Chondrocyte (in vitro differentiated cells): Measurements from ENCODE around the gene GPC6. TPM values are rescaled to one million over a fixed set of nuclear protein-coding genes. Genes with fewer than 3 reads are reported as not detected.
A peak's percentile ranks its signal among the peaks of the same experiment; 100 is the strongest.

Experiments used
- DNase-seq: peaks from one replicate; pipeline ENCODE4 v3.0.0; 2021; ENCODE audit warnings: mixed read lengths, low spot score
- H3K27ac Mint-ChIP-seq: one replicate; pipeline ENCODE4 v1.8.0; 2021; ENCODE audit warnings: mild to moderate bottlenecking, moderate library complexity, mixed read lengths; ENCODE audit not compliant: unreplicated experiment
- H3K27me3 Mint-ChIP-seq: 2 replicates; pipeline ENCODE4 v1.8.0; 2021; ENCODE audit warnings: low read depth, mixed read lengths
- H3K36me3 Mint-ChIP-seq: 2 replicates; pipeline ENCODE4 v1.8.0; 2021; ENCODE audit warnings: low read depth, mixed read lengths
- H3K4me1 Mint-ChIP-seq: 2 replicates; pipeline ENCODE4 v1.8.0; 2021; ENCODE audit warnings: low read depth, mild to moderate bottlenecking, mixed read lengths
- H3K4me3 Mint-ChIP-seq: one replicate; pipeline ENCODE4 v1.8.0; 2021; ENCODE audit warnings: mild to moderate bottlenecking, moderate library complexity, mixed read lengths; ENCODE audit not compliant: unreplicated experiment
- H3K9me3 Mint-ChIP-seq: 2 replicates; pipeline ENCODE4 v1.8.0; 2021; ENCODE audit warnings: low read depth, mixed read lengths
- total RNA-seq: library from RNA; stranded (reverse); gene quantifications from 3 replicates; pipeline ENCODE4 v1.2.1, GENCODE V29; 2021
- TF ChIP-seq, protein P1 (sequence below): fragments of 200-600 bp; sonication (generic); IDR thresholded peaks from 2 replicates; pipeline ENCODE4 v1.5.0; 2021; ENCODE audit warnings: antibody characterized with exemption, mild to moderate bottlenecking, moderate library complexity

The GPC6 gene
- total RNA-seq, 1 donor from 2014 or later = 76.1 TPM

DNA sequence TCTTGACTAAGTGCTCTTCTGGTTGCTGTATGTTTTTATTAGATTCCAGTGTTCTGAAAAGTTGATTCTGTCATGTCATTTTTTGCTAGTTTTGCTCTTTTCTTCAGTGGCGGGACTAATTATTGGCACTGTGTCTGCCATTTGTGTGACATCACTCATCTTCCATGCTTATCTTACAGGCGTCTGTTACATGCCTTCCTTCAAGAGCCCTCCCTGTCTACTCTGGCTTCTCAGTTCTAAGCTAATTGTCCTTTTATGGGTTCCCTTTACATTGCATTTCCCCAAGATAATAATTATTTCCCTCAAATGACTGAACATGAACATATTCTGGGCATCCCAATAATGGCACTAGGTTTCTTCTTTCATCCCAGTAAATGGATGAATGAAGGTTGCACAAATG lies 793.8 kb downstream of the GPC6 start:
- no peaks in the 10 kb centered on the region for H3K27me3 Mint-ChIP-seq
- TF ChIP-seq, protein P1, sequence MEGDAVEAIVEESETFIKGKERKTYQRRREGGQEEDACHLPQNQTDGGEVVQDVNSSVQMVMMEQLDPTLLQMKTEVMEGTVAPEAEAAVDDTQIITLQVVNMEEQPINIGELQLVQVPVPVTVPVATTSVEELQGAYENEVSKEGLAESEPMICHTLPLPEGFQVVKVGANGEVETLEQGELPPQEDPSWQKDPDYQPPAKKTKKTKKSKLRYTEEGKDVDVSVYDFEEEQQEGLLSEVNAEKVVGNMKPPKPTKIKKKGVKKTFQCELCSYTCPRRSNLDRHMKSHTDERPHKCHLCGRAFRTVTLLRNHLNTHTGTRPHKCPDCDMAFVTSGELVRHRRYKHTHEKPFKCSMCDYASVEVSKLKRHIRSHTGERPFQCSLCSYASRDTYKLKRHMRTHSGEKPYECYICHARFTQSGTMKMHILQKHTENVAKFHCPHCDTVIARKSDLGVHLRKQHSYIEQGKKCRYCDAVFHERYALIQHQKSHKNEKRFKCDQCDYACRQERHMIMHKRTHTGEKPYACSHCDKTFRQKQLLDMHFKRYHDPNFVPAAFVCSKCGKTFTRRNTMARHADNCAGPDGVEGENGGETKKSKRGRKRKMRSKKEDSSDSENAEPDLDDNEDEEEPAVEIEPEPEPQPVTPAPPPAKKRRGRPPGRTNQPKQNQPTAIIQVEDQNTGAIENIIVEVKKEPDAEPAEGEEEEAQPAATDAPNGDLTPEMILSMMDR = no peak
- H3K36me3 Mint-ChIP-seq = no peaks in the 10 kb centered on the region
- DNase-seq = no peak
- peaks cover 5% of the 10 kb centered on the region for H3K9me3 Mint-ChIP-seq
- no peak overlapping the region for H3K4me3 Mint-ChIP-seq
- H3K4me1 Mint-ChIP-seq = peaks cover 17% of the 10 kb centered on the region
- H3K27ac Mint-ChIP-seq = peak overlapping the region; percentile 73

DNA sequence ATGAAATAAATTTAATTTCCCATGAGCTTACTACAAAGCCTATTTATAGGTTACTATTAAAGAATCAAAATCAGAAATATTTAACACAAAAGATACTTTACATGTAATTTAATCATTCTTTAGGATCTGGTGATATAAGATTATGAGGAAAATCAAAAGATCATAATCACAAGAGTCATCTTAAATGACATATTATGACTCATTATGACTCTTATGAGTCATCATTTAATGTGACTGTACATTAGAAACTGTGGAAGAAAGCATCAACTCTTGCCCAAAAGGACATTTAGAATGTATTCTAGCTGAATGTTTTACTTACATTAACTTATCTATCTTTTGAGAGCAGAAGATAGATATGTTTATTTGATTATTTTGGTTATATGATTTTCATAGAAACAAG lies 794.2 kb downstream of the GPC6 start:
- TF ChIP-seq, protein P1 = no peak
- no peak overlapping the region for H3K4me3 Mint-ChIP-seq
- peaks cover 2% of the 10 kb centered on the region for H3K9me3 Mint-ChIP-seq
- no peaks in the 10 kb centered on the region for H3K27me3 Mint-ChIP-seq
- H3K4me1 Mint-ChIP-seq = peaks cover 17% of the 10 kb centered on the region
- no peak for DNase-seq
- no peak overlapping the region for H3K27ac Mint-ChIP-seq
- H3K36me3 Mint-ChIP-seq = no peaks in the 10 kb centered on the region

DNA sequence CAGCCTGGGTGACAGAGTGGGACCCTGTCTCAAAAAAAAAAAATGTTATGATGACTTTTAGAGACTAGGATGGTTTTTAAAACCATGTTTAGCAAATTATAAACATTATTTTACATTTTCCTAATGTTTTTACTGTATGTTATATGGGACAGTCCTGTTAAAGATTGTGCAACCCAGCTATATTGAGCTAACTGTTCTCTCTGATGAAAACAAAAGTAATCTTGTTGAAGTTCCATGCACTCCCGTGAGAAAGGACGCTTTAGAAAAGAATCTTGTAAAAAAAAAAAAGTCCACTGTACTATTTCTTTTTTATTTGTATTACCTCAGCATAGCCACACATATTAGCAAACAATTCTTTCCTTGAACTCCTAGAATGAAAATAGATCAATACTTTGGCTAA lies 801.6 kb downstream of the GPC6 start:
- Mint-ChIP-seq H3K36me3 (peaks cover 3% of the 10 kb centered on the region), H3K27ac (peak overlapping the region; percentile 49), H3K4me1 (peaks cover 9% of the 10 kb centered on the region), H3K9me3 (no peaks in the 10 kb centered on the region), H3K27me3 (no peaks in the 10 kb centered on the region), H3K4me3 (no peak overlapping the region)
- no peak for DNase-seq
- TF ChIP-seq, protein P1 = no peak

DNA sequence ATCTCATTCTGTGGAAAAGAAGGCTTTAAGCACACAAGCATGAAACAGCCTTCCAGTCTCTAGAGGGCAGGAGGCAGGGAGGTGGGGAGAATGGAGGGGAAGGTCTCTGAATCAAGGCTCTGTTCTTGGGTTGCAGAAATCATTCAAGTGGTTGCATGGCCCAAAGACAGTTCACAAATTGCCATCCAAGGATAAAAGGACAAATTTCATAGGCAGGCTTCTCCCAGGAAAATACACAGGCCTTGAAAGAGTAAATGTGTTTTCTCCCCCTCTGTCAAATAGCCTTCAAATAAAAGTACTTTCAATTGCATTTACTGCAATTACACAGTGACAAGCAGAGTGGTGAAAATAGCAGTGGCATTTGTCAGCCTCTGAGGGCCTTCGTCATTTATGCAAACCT lies 802.0 kb downstream of the GPC6 start:
- Mint-ChIP-seq H3K9me3 (no peaks in the 10 kb centered on the region), H3K36me3 (peaks cover 3% of the 10 kb centered on the region), H3K4me3 (no peak overlapping the region), H3K27me3 (no peaks in the 10 kb centered on the region), H3K27ac (peak overlapping the region; percentile 49), H3K4me1 (peaks cover 12% of the 10 kb centered on the region)
- TF ChIP-seq, protein P1 = no peak
- DNase-seq = no peak

DNA sequence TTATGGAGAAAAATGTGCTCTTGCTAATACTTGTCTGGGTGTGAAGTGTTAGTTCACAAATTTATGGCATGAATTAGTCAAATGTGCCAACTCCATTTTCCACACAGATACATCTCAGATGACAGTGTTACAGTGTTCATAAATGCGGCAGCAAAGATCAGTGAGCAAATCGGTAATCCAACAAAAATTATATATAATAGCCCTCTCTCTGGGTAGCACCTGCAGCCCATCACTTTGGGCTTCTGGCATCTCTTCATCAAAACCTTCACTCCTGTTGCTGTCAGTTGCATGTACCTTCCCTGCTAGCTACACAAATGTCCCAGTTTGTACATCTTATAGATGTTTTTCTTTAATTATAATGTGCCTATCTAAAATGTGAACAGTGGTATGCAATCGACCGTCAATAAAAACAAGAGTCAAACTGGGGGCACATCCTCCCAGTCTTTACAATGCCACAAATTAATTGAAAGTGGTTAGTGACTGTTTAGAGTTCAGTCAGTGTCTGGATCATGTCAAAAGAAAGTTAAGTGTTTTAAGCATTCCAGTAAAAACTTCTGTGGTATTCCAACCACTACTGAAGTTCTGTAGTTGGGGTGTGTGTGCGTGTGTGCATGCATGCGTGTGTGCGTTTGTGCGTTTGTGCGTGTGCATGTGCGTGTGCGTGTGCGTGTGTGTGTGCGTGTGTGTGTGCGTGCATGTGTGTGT lies 804.0 kb downstream of the GPC6 start:
- Mint-ChIP-seq H3K36me3 (peaks cover 3% of the 10 kb centered on the region), H3K27me3 (no peaks in the 10 kb centered on the region), H3K4me3 (no peak overlapping the region), H3K9me3 (no peaks in the 10 kb centered on the region), H3K4me1 (peaks cover 25% of the 10 kb centered on the region), H3K27ac (peak overlapping the region; percentile 24)
- TF ChIP-seq, protein P1 = no peak
- no peak for DNase-seq
